ENCODE measurements around the gene RRAGD.

DNA sequence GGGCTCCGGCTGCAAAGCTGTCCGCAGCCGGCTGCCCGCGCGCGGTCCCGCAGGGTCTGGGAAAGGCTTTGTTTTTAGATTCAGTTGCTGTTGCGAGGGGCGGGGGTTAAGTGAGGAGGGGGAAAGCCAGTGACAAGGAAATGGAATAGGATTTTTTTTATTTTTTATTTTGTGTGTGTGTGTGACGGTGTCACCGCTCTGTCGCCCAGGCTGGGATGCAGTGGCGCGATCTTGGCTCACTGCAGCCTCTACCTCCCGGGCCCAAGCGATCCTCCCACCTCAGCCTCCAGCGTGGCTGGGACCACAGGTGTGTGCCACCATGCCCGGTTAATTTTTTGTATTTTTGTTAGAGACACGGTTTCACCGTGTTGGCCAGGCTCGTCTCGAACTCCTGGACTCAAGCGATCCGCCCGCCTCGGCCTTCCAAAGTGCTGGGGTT is 58.9 kb downstream of the RRAGD start:
- TF ChIP-seq, protein P1, sequence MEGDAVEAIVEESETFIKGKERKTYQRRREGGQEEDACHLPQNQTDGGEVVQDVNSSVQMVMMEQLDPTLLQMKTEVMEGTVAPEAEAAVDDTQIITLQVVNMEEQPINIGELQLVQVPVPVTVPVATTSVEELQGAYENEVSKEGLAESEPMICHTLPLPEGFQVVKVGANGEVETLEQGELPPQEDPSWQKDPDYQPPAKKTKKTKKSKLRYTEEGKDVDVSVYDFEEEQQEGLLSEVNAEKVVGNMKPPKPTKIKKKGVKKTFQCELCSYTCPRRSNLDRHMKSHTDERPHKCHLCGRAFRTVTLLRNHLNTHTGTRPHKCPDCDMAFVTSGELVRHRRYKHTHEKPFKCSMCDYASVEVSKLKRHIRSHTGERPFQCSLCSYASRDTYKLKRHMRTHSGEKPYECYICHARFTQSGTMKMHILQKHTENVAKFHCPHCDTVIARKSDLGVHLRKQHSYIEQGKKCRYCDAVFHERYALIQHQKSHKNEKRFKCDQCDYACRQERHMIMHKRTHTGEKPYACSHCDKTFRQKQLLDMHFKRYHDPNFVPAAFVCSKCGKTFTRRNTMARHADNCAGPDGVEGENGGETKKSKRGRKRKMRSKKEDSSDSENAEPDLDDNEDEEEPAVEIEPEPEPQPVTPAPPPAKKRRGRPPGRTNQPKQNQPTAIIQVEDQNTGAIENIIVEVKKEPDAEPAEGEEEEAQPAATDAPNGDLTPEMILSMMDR (IDR thresholded peaks at IDR 0.05): no peak
- TF ChIP-seq POLR2A (IDR thresholded peaks at IDR 0.05): no peak
- TF ChIP-seq EP300 (IDR thresholded peaks at IDR 0.05): no peak
